ENCODE data around the gene GALNT6. TPM values are rescaled to one million over a fixed set of nuclear protein-coding genes. Genes with fewer than 3 reads are reported as not detected.
A peak's percentile ranks its signal among the peaks of the same experiment; 100 is the strongest.

The GALNT6 gene
- total RNA-seq, 1 donor: 66.9 TPM

DNA sequence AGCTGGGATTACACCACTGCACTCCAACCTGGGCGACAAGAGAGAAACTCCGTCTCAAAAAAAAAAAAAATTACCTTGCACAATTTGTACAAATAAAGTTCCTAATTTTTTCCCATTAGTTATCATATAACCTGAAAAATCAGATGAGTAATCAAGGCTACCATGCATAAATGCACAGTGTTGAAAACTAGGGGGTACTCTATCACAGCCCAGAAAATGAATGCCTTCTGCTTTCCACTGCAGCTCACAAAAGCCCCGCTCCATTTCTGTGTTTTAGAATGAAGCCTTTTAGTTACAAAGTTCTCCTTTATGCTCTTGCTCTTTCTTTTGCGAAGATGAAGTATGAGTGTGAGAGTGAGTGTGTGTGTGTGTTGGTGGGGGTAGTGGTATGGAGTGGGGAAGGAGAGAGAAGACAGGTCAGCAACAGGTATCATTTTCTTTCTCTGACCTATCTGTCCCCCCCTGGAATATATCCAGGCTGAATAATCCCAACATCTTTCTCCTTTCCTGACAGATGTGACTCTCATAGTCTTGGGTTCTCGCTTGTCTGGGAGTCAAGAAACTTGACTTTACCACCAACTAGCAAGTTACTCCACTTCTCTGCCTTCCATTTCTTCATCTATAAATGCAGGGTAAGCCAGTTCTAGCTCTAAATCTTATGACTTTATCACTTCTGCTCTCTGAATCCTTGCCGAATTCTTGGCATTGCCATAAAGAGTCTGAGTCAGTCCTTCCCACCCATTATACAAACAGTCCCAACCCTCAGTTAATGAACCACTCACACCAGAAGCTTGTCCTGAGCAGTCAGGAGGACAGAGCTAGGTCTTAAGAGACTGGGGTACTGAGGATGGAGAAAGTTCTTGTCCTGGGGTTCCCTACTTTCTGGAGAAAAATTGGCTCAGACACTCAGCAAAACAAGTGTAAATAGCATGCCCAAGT is 83.3 kb downstream of the GALNT6 start:
- TF ChIP-seq, protein P1, sequence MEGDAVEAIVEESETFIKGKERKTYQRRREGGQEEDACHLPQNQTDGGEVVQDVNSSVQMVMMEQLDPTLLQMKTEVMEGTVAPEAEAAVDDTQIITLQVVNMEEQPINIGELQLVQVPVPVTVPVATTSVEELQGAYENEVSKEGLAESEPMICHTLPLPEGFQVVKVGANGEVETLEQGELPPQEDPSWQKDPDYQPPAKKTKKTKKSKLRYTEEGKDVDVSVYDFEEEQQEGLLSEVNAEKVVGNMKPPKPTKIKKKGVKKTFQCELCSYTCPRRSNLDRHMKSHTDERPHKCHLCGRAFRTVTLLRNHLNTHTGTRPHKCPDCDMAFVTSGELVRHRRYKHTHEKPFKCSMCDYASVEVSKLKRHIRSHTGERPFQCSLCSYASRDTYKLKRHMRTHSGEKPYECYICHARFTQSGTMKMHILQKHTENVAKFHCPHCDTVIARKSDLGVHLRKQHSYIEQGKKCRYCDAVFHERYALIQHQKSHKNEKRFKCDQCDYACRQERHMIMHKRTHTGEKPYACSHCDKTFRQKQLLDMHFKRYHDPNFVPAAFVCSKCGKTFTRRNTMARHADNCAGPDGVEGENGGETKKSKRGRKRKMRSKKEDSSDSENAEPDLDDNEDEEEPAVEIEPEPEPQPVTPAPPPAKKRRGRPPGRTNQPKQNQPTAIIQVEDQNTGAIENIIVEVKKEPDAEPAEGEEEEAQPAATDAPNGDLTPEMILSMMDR (IDR thresholded peaks at IDR 0.05; ENCODE audit: insufficient read depth, low read depth, low read length): no peak
- H3K4me3 ChIP-seq (ENCODE audit: low read depth, low read length): no peak overlapping the region

DNA sequence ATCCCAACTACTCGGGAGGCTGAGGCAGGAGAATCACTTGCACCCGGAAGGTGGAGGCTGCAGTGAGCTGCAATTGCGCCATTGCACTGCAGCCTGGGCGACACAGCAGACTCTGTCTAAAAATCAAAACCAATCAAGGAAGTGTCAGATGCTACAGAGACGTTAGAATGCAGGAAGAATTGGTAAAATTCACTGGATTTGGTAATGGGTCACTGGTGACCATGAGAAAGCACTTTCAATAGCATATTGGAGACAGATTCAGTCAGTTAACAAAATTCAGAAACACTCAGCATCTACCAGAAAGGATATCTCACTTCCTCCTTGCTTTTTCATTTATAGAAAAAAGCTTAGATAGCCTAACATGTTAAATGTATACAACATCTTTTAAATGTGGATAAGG is 84.7 kb downstream of the GALNT6 start:
- TF ChIP-seq, protein P1 (IDR thresholded peaks at IDR 0.05; ENCODE audit: insufficient read depth, low read depth, low read length): no peak
- H3K4me3 ChIP-seq (ENCODE audit: low read depth, low read length): no peak overlapping the region
- no peak for DNase-seq (ENCODE audit: low read depth)

More for the DNA sequence above, 83.3 kb downstream of the GALNT6 start:
- peak; percentile 53 for DNase-seq (ENCODE audit: low read depth)

Other genes with a start within 250 kb of the GALNT6 start
- 6.4 and 7.8 TPM in 2 replicates for gene TFCP2, start 218.3 kb downstream of the GALNT6 start, total RNA-seq
- 3.5 and 4.5 TPM in 2 replicates for gene POU6F1, start 173.3 kb downstream of the GALNT6 start, total RNA-seq
- 106 and 139 TPM in 2 replicates for gene DAZAP2, start 152.6 kb downstream of the GALNT6 start, total RNA-seq
- 5.2 and 8.4 TPM in 2 replicates for gene SMAGP, start 121.0 kb downstream of the GALNT6 start, total RNA-seq
- not detected in 2 replicates for gene BIN2, start 67.2 kb downstream of the GALNT6 start, total RNA-seq
- not detected in 2 replicates for gene CELA1, start 44.7 kb downstream of the GALNT6 start, total RNA-seq
- gene SLC4A8, start 33.4 kb upstream of the GALNT6 start, total RNA-seq: 6.9 and 9.0 TPM in 2 replicates
- 23.5 and 33.7 TPM in 2 replicates for gene SCN8A, start 199.8 kb upstream of the GALNT6 start, total RNA-seq